Esophagus squamous epithelium (tissue), 5 donors: Measurements from ENCODE around the gene BCLAF3. TPM values are rescaled to one million over a fixed set of nuclear protein-coding genes. Genes with fewer than 3 reads are reported as not detected.

Experiments
- DNase-seq: peaks from one replicate; lab custom pipeline; 2025; lab: John Stamatoyannopoulos, UW
- H3K27ac ChIP-seq, 4 donors: fragments of 200-600 bp; sonication (generic); one replicate each; pipeline ENCODE4 v1.5.1; 2016 to 2019; ENCODE audit warnings: mild to moderate bottlenecking in 1 of 4
- H3K27me3 ChIP-seq, 4 donors: fragments of 200-600 bp; sonication (generic); 1 replicate in 3 of 4; 2 replicates in 1 of 4; pipeline versions ENCODE4 v1.5.1 to v1.6.0; 2017 to 2021; ENCODE audit warnings: antibody characterized with exemption in 1 of 4
- H3K36me3 ChIP-seq, 3 donors: fragments of 200-600 bp; sonication (generic); one replicate each; pipeline ENCODE4 v1.5.1; 2016 to 2019
- H3K4me1 ChIP-seq, 3 donors: fragments of 200-600 bp; sonication (generic); one replicate each; pipeline ENCODE4 v1.5.1; 2017 to 2019
- H3K4me3 ChIP-seq, 4 donors: fragments of 200-600 bp; sonication (generic); 1 replicate in 3 of 4; 2 replicates in 1 of 4; pipeline ENCODE4 v1.5.1; 2016 to 2019; ENCODE audit warnings: mild to moderate bottlenecking in 2 of 4, moderate library complexity in 1 of 4
- H3K9me3 ChIP-seq, 3 donors: fragments of 200-600 bp; sonication (generic); one replicate each; pipeline ENCODE4 v1.5.1; 2016 to 2019
- POLR2A ChIP-seq, 4 donors: fragments of 450-650 bp; IDR thresholded peaks; one replicate each; pipeline ENCODE4 v1.6.1; 2017; ENCODE audit warnings: antibody characterized with exemption in 4 of 4, mild to moderate bottlenecking in 4 of 4, moderate library complexity in 3 of 4
- WGBS, 2 donors: methylation state at CpG; one replicate each; pipeline ENCODE4 v1.1.5; 2018; 5-methylcytosine and 5-hydroxymethylcytosine counted together
- intact Hi-C: fragments of 100-400 bp; cut with DNase I; formaldehyde crosslinking; loops from one replicate; pipeline ENCODE4 v1.15.0; 2022
- total RNA-seq, 4 donors: library from RNA; depleted of rRNA; stranded (reverse); fragments of >200 nt; gene quantifications; one replicate each; pipeline ENCODE4 v1.1.0, GENCODE V29; 2016
- TF ChIP-seq, protein P1 (sequence below), 6 experiments: fragments of 450-650 bp in 4 of 6; fragments of 200-600 bp in 2 of 6; sonication (generic) in 2 of 6; IDR thresholded peaks; one replicate each; pipeline ENCODE4 v1.5.1; 2016 to 2019; ENCODE audit warnings: antibody characterized with exemption in 6 of 6, mild to moderate bottlenecking in 4 of 6, moderate library complexity in 4 of 6
- donor health status: DM: yes; HTN: yes; CAD: no.

Gene BCLAF3
- total RNA-seq: 1 to 10 TPM; 3.5 to 7.1 (median 5.5) TPM

DNA sequence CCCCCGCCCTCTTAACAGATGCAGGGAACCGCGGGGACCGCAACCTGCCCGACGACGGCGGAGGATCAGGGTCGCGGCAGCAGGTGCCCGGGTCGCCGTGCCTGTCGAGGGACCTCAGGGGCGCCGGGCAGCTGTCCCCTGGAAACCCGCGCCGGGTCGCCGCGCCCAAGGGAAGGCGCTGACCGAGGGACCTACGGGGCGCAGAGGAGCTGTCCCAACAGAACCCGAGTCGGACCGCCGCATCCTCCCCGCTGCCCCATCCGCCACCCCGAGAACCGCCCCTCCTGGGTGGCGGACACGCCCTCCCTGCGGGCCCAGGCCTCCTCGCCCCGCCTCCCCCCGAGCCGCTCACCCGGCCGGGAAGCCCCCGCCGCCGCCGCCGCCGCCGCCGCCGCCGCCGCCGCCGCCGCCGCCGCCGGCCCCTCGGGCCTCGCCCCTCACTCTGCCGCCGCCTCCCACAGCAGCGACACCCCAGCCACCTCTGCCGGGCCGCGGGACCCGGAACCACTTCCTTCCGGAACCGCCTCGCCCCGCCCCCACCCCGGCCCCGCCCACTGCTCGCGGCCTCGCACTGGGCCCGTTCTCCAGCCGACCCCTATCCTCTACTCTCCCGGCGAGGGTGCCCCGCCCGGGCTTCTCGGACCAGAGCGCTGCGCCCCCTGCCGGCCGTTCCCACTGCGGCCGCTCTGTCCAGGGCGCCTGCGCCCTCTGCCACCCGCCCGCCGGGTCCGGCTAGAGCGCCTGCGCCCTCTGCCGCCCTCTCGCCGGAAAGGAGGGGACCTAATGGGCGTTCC is at the start of gene BCLAF3:
BCLAF3 (minus strand) TSS at position 506 of the 794 bp plus-strand sequence. CDS start 20,797 bp downstream, outside the sequence.
- Histone ChIP-seq H3K4me1 (peaks cover 0 to 11% (median 0%) of the 10 kb centered on the region in 3 donors), H3K27ac (peak within 1 kb of the TSS; percentile 77 to 94 (median 82)), H3K9me3 (no peaks in the 10 kb centered on the region), H3K4me3 (peak within 1 kb of the TSS; percentile 66 to 80 (median 71)), H3K27me3 (no peaks in the 10 kb centered on the region), H3K36me3 (no peaks in the 10 kb centered on the region)
- peak; percentile 46 for DNase-seq
- no CpG with 5 or more reads among the region's 103 CpGs for WGBS, 2 donors
- intact Hi-C loops: no loop called here
- TF ChIP-seq, protein P1, sequence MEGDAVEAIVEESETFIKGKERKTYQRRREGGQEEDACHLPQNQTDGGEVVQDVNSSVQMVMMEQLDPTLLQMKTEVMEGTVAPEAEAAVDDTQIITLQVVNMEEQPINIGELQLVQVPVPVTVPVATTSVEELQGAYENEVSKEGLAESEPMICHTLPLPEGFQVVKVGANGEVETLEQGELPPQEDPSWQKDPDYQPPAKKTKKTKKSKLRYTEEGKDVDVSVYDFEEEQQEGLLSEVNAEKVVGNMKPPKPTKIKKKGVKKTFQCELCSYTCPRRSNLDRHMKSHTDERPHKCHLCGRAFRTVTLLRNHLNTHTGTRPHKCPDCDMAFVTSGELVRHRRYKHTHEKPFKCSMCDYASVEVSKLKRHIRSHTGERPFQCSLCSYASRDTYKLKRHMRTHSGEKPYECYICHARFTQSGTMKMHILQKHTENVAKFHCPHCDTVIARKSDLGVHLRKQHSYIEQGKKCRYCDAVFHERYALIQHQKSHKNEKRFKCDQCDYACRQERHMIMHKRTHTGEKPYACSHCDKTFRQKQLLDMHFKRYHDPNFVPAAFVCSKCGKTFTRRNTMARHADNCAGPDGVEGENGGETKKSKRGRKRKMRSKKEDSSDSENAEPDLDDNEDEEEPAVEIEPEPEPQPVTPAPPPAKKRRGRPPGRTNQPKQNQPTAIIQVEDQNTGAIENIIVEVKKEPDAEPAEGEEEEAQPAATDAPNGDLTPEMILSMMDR (IDR thresholded peaks at IDR 0.05): peak; percentile 71 to 90 (median 77)
- no peak for TF ChIP-seq POLR2A (IDR thresholded peaks at IDR 0.05)

DNA sequence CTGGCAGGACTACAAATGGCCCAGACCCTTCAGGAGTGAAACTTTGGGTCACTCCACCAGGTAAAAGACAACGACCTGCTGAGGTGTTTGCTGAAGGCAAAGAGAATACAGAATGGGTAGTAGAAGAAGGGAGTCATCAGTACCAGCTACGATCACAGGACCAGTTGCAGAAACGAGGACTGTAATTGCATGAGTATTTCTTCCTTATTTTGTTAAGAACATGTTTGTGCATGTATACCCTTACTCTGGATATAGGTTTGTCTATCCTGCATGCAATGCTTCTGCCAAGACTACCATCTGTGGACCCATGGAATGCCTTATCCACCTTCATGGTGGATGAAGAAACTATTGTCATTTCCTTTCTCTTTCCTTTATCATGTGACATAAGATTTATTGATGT is 48.1 kb upstream of the BCLAF3 start:
- WGBS, 2 donors: 20 to 53% methylated on average over 1 to 3 of the region's 3 CpGs
- no peaks in the 10 kb centered on the region for H3K36me3 ChIP-seq
- H3K27ac ChIP-seq: no peak overlapping the region
- H3K9me3 ChIP-seq: no peaks in the 10 kb centered on the region
- no peak overlapping the region for H3K4me3 ChIP-seq
- intact Hi-C loops: no loop called here
- no peaks in the 10 kb centered on the region for H3K27me3 ChIP-seq
- H3K4me1 ChIP-seq: no peaks in the 10 kb centered on the region
- DNase-seq: no peak
- TF ChIP-seq, protein P1 (IDR thresholded peaks at IDR 0.05): no peak
- TF ChIP-seq POLR2A (IDR thresholded peaks at IDR 0.05): no peak

DNA sequence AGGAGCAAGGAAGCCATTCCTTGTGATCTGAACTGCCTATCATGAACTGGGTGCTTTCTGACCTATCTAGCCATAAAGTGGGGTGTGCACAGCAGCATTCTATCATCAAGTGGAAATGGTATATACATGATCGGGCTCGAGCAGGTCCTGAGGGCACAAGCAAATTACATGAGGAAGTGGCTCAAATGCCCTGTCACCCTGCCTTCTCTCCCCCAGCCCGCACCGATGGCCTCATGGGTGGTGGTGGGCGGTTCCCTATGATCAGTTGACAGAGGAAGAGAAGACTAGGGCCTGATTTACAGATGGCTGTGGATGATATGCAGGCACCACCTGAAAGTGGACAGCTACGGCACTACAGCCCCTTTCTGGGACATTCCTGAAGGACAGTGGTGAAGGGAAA is 46.3 kb upstream of the BCLAF3 start:
- H3K4me1 ChIP-seq: no peaks in the 10 kb centered on the region
- H3K27me3 ChIP-seq: no peaks in the 10 kb centered on the region
- intact Hi-C loops: no loop called here
- H3K4me3 ChIP-seq: no peak overlapping the region
- H3K27ac ChIP-seq: no peak overlapping the region
- no peak for DNase-seq
- WGBS, 2 donors: 79% methylated on average over 5 of the region's 6 CpGs; no CpG with 5 or more reads in 1 of the 2 donors
- H3K36me3 ChIP-seq: no peaks in the 10 kb centered on the region
- H3K9me3 ChIP-seq: no peaks in the 10 kb centered on the region
- TF ChIP-seq, protein P1 (IDR thresholded peaks at IDR 0.05): no peak
- no peak for TF ChIP-seq POLR2A (IDR thresholded peaks at IDR 0.05)

DNA sequence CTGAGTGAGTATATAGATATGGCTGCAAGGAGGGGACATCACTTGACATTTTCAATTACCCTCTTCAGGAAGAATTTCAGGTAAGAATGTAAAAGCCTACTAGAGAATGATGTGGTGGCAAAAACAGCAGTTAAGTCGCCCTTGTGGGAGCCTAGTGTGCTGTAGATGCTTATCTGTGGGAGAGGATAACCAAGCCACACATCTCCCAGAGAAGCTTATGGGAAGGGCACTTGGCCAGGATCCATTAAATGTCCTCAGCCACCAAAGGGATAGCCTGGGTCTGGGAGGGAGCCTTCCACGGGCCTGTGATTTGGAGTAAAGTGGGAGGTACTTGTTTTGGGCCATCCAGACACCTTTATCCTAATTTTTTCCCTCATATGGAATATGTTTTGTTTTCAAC is 41.3 kb upstream of the BCLAF3 start:
- no peak overlapping the region for H3K27ac ChIP-seq
- 45 to 63% methylated on average over 1 to 2 of the region's 2 CpGs for WGBS, 2 donors
- no peaks in the 10 kb centered on the region for H3K9me3 ChIP-seq
- DNase-seq: no peak
- H3K36me3 ChIP-seq: no peaks in the 10 kb centered on the region
- H3K27me3 ChIP-seq: no peaks in the 10 kb centered on the region
- no peak for TF ChIP-seq POLR2A (IDR thresholded peaks at IDR 0.05)
- TF ChIP-seq, protein P1 (IDR thresholded peaks at IDR 0.05): no peak
- H3K4me1 ChIP-seq: no peaks in the 10 kb centered on the region
- H3K4me3 ChIP-seq: no peak overlapping the region
- intact Hi-C loops: no loop called here

DNA sequence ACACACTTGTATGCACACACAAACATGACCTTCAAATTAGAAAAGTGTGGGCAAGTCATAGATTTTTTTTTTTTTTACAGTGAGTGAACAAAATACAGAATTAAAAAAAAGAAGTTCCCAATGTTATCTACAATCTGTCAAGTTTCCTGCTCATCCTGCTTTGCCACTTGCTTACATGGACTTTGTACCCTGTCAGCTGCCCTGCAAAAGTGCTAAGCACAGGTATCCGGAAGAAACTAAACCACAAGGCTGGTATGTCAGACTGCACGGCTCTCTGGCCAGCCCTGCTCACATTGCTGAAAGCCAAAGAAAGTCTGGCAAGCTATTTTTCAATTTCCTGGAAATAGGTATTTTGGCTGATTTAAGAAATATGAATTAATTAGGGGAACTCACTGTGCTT is 38.9 kb upstream of the BCLAF3 start:
- no peak for DNase-seq
- WGBS, 2 donors: 33 to 40% methylated on average over 1 to 2 of the region's 2 CpGs
- no peak overlapping the region for H3K27ac ChIP-seq

More for the DNA sequence above, 38.9 kb upstream of the BCLAF3 start:
- H3K9me3 ChIP-seq: no peaks in the 10 kb centered on the region
- intact Hi-C loops: no loop called here
- no peaks in the 10 kb centered on the region for H3K27me3 ChIP-seq
- no peak overlapping the region for H3K4me3 ChIP-seq
- H3K4me1 ChIP-seq: no peaks in the 10 kb centered on the region
- H3K36me3 ChIP-seq: no peaks in the 10 kb centered on the region
- TF ChIP-seq, protein P1 (IDR thresholded peaks at IDR 0.05): no peak
- no peak for TF ChIP-seq POLR2A (IDR thresholded peaks at IDR 0.05)
